SK-N-SH (cell line): ENCODE results near the gene WWOX. TPM values are rescaled to one million over a fixed set of nuclear protein-coding genes. Genes with fewer than 3 reads are reported as not detected.

ENCODE experiments used
- CTCF ChIA-PET: fragments of 300-600, 350-600 bp; formaldehyde crosslinking; extraction: SDS; loops from one replicate; lab custom pipeline; 2021; lab: Yijun Ruan, JAX
- POLR2A ChIA-PET: fragments of 350-600 bp; sonication (Branson Sonifier 250); formaldehyde crosslinking; extraction: SDS; loops from one replicate; lab custom pipeline; 2020; ENCODE audit warnings: antibody characterized with exemption, inconsistent platforms; lab: Yijun Ruan, JAX
- DNase-seq: peaks from one replicate; pipeline ENCODE4 v3.0.0; 2012
- H2AFZ ChIP-seq: fragments of 200-600 bp; sonication (generic); 2 replicates; pipeline ENCODE4 v1.8.1; 2016; ENCODE audit warnings: antibody characterized with exemption, mild to moderate bottlenecking, low read depth
- H3F3A ChIP-seq: fragments of 200-600 bp; sonication (generic); replicated peaks from 2 replicates; pipeline ENCODE3; 2016; ENCODE audit warnings: antibody characterized with exemption, mild to moderate bottlenecking; ENCODE audit not compliant: insufficient read depth
- H3K27ac ChIP-seq, 2 experiments: fragments of 200-500 bp in 1 of 2; fragments of 200-600 bp in 1 of 2; sonication (Bioruptor generic) in 1 of 2; sonication (generic), shearing (Covaris generic) in 1 of 2; 2 replicates each; pipeline versions ENCODE4 v1.5.1 to v1.6.1; 2014 to 2016; ENCODE audit warnings: low read depth in 2 of 2, inconsistent platforms in 1 of 2, low read length in 1 of 2, mild to moderate bottlenecking in 1 of 2, mixed read lengths in 1 of 2
- H3K27me3 ChIP-seq: fragments of 200-600 bp; sonication (generic), shearing (Covaris generic); 2 replicates; pipeline ENCODE4 v1.6.1; 2016; ENCODE audit warnings: mixed run types; ENCODE audit not compliant: insufficient read depth
- H3K36me3 ChIP-seq, 2 experiments: fragments of 200-500 bp in 1 of 2; fragments of 200-600 bp in 1 of 2; sonication (Bioruptor generic) in 1 of 2; sonication (generic) in 1 of 2; replicated peaks in 1 of 2; 2 replicates each; pipeline versions ENCODE3 to v1.5.1; 2014 to 2016; ENCODE audit warnings: low read length in 1 of 2, mild to moderate bottlenecking in 1 of 2; ENCODE audit not compliant: insufficient read depth in 2 of 2, control insufficient read depth in 1 of 2
- H3K4me1 ChIP-seq, 2 experiments: fragments of 200-500 bp in 1 of 2; fragments of 200-600 bp in 1 of 2; sonication (Bioruptor generic) in 1 of 2; sonication (generic), shearing (Covaris generic) in 1 of 2; 2 replicates each; pipeline versions ENCODE4 v1.5.1 to v1.6.1; 2014 to 2016; ENCODE audit warnings: low read depth in 1 of 2, low read length in 1 of 2, mixed run types in 1 of 2; ENCODE audit not compliant: insufficient read depth in 2 of 2, control insufficient read depth in 1 of 2
- H3K4me2 ChIP-seq: fragments of 200-600 bp; sonication (generic), shearing (Covaris generic); 2 replicates; pipeline ENCODE4 v1.6.1; 2017; ENCODE audit warnings: mixed run types
- H3K4me3 ChIP-seq, 2 experiments: fragments of 200-500 bp in 1 of 2; fragments of 200-600 bp in 1 of 2; sonication (Bioruptor generic) in 1 of 2; sonication (generic), shearing (Covaris generic) in 1 of 2; 2 replicates each; pipeline versions ENCODE4 v1.5.1 to v1.8.1; 2014 to 2016; ENCODE audit warnings: low read depth in 2 of 2, inconsistent platforms in 1 of 2, low read length in 1 of 2, mild to moderate bottlenecking in 1 of 2, mixed read lengths in 1 of 2, moderate library complexity in 1 of 2
- H3K79me2 ChIP-seq: fragments of 200-600 bp; sonication (generic); 2 replicates; pipeline ENCODE4 v1.8.1; 2017; ENCODE audit warnings: mild to moderate bottlenecking; ENCODE audit not compliant: insufficient read depth
- H3K9ac ChIP-seq: fragments of 200-600 bp; sonication (generic); 2 replicates; pipeline ENCODE4 v1.6.1; 2017; ENCODE audit warnings: mixed run types
- H3K9me2 ChIP-seq: fragments of 200-600 bp; sonication (generic); 2 replicates; pipeline ENCODE4 v1.6.1; 2017; ENCODE audit warnings: mixed run types
- H3K9me3 ChIP-seq: fragments of 200-600 bp; sonication (generic); 2 replicates; pipeline ENCODE4 v1.6.1; 2017; ENCODE audit warnings: mixed run types, mild to moderate bottlenecking, moderate library complexity
- H4K20me1 ChIP-seq: fragments of 200-600 bp; sonication (generic); 2 replicates; pipeline ENCODE4 v1.6.1; 2017; ENCODE audit warnings: mild to moderate bottlenecking, mixed run types; ENCODE audit not compliant: insufficient read depth
- CHD2 ChIP-seq: fragments of 150-350 bp; IDR thresholded peaks from 2 replicates; pipeline ENCODE4 v1.6.1; 2018; ENCODE audit warnings: low read length; ENCODE audit not compliant: partially characterized antibody
- ELF1 ChIP-seq: IDR thresholded peaks from 2 replicates; pipeline ENCODE4 v1.4.0; 2012
- EP300 ChIP-seq, 2 experiments: IDR thresholded peaks; 2 replicates each; pipeline versions ENCODE4 v1.4.0 to v1.6.1; 2012; ENCODE audit warnings: borderline replicate concordance in 1 of 2, low read depth in 1 of 2, low read length in 1 of 2
- FOSL2 ChIP-seq: IDR thresholded peaks from 2 replicates; pipeline ENCODE4 v1.4.0; 2012; ENCODE audit warnings: low read depth, mild to moderate bottlenecking, moderate library complexity, borderline replicate concordance
- FOXJ3 ChIP-seq: sonication (generic); formaldehyde crosslinking; IDR thresholded peaks from 2 replicates; pipeline ENCODE4 v1.5.1; 2020; ENCODE audit warnings: mild to moderate bottlenecking, missing genetic modification reagents
- FOXM1 ChIP-seq: IDR thresholded peaks from 2 replicates; pipeline ENCODE4 v1.4.0; 2012; ENCODE audit warnings: low read depth, mild to moderate bottlenecking
- GATA2 ChIP-seq: sonication (generic); formaldehyde crosslinking; IDR thresholded peaks from 2 replicates; pipeline ENCODE4 v1.5.0; 2020; ENCODE audit warnings: mild to moderate bottlenecking, missing genetic modification reagents
- MXI1 ChIP-seq: IDR thresholded peaks from 2 replicates; pipeline ENCODE4 v1.6.1; 2012; ENCODE audit warnings: mild to moderate bottlenecking, low read depth, low read length, improper control_type of control experiment
- NRF1 ChIP-seq: IDR thresholded peaks from 2 replicates; pipeline ENCODE4 v1.6.1; 2012; ENCODE audit warnings: low read depth, mild to moderate bottlenecking, low read length
- POLR2AphosphoS5 ChIP-seq: IDR thresholded peaks from 2 replicates; pipeline ENCODE4 v1.6.1; 2012; ENCODE audit warnings: low read depth, low read length
- RAD21 ChIP-seq: IDR thresholded peaks from 2 replicates; pipeline ENCODE4 v1.6.1; 2012; ENCODE audit warnings: mild to moderate bottlenecking, low read length
- RFX5 ChIP-seq: IDR thresholded peaks from 2 replicates; pipeline ENCODE4 v1.6.1; 2012; ENCODE audit warnings: mild to moderate bottlenecking, improper control_type of control experiment, low read length
- RXRA ChIP-seq: IDR thresholded peaks from 2 replicates; pipeline ENCODE4 v1.4.0; 2012; ENCODE audit warnings: low read depth, mild to moderate bottlenecking, borderline replicate concordance
- TCF12 ChIP-seq: IDR thresholded peaks from 2 replicates; pipeline ENCODE4 v1.4.0; 2012
- USF2 ChIP-seq: fragments of 150-350 bp; IDR thresholded peaks from 2 replicates; pipeline ENCODE4 v1.6.1; 2017; ENCODE audit warnings: antibody characterized with exemption, low read length, low read depth, borderline replicate concordance
- YY1 ChIP-seq: IDR thresholded peaks from 2 replicates; pipeline ENCODE4 v1.4.0; 2012; ENCODE audit warnings: low read depth, mild to moderate bottlenecking
- ZBTB33 ChIP-seq: IDR thresholded peaks from 2 replicates; pipeline ENCODE4 v1.4.0; 2012; ENCODE audit warnings: low read depth, borderline replicate concordance
- WGBS: methylation state at CpG from one replicate; pipeline ENCODE4 v1.1.6; 2017; ENCODE audit warnings: low lambda C conversion rate; 5-methylcytosine and 5-hydroxymethylcytosine counted together
- polyA plus RNA-seq, 3 experiments: library from polyadenylated mRNA; depleted of rRNA; stranded (reverse); fragments of >200 nt; gene quantifications; 2 replicates each; pipeline ENCODE4 v1.2.3, GENCODE V29; 2012

WWOX gene
- polyA plus RNA-seq, 1 of the 3 experiments (the other 2 are of a cell fraction) = 10.8 TPM

- no peak overlapping the region for H3K27ac ChIP-seq
- CTCF ChIA-PET = interaction anchor here (0.6 kb wide), 1 partner anchor 1344 kb away, joined by 4 read pairs; no protein-coding TSS in a partner anchor
- H3K79me2 ChIP-seq = no peaks in the 10 kb centered on the region
- H3K4me2 ChIP-seq = no peak overlapping the region
- H2AFZ ChIP-seq = no peak overlapping the region
- no peak for DNase-seq
- POLR2A ChIA-PET = no interaction called here
- WGBS = 85% methylated on average over 9 of the region's 9 CpGs
- H3K27me3 ChIP-seq = no peaks in the 10 kb centered on the region
- H3K9ac ChIP-seq = no peak overlapping the region
- no peak for TF ChIP-seq FOXJ3 (CRISPR knock-in tag)
- TF ChIP-seq NRF1 = no peak
- no peak for TF ChIP-seq YY1
- TF ChIP-seq RAD21 = no peak
- TF ChIP-seq EP300 (IDR thresholded peaks at IDR 0.05; ENCODE audit: borderline replicate concordance in 1 of 2, low read depth in 1 of 2, low read length in 1 of 2) = no peak
- TF ChIP-seq USF2 = no peak
- TF ChIP-seq TCF12 = no peak
- no peak for TF ChIP-seq GATA2 (CRISPR knock-in tag)
- no peak for TF ChIP-seq FOXM1
- no peak for TF ChIP-seq ELF1
- no peak for TF ChIP-seq CHD2
- no peak for TF ChIP-seq RXRA
- no peak for TF ChIP-seq ZBTB33
- TF ChIP-seq RFX5 = no peak
- no peak for TF ChIP-seq MXI1
- no peak for TF ChIP-seq POLR2AphosphoS5
- TF ChIP-seq FOSL2 = no peak
- H3K9me2 ChIP-seq = no peaks in the 10 kb centered on the region
- no peaks in the 10 kb centered on the region for H3K36me3 ChIP-seq
- no peaks in the 10 kb centered on the region for H3F3A ChIP-seq
- no peaks in the 10 kb centered on the region for H4K20me1 ChIP-seq
- no peak overlapping the region for H3K4me3 ChIP-seq
- H3K9me3 ChIP-seq = no peaks in the 10 kb centered on the region
- H3K4me1 ChIP-seq = no peaks in the 10 kb centered on the region
Observed at GRCh38 chr16:78258375-78259065, 159.1 kb downstream of the WWOX start.
